HG03565 (cell line): ENCODE measurements around the gene CDRT15.
A peak's percentile ranks its signal among the peaks of the same experiment; 100 is the strongest.
"Not testable (repeated sequence)": the region's sequence is repeated elsewhere in the genome, so short reads cannot be mapped to it uniquely, and the experiment has no call there.

Source experiments
- ATAC-seq: cut with Tn5 transposase; IDR thresholded peaks from one replicate; pipeline ENCODE4 v1.9.1; 2021; ENCODE audit warnings: mild to moderate bottlenecking, moderate library complexity; ENCODE audit not compliant: unreplicated experiment

Gene CDRT15

GRCh38 chr17:14209215-14209614 lies 27.4 kb downstream of the CDRT15 start:
- no peak for ATAC-seq

DNA sequence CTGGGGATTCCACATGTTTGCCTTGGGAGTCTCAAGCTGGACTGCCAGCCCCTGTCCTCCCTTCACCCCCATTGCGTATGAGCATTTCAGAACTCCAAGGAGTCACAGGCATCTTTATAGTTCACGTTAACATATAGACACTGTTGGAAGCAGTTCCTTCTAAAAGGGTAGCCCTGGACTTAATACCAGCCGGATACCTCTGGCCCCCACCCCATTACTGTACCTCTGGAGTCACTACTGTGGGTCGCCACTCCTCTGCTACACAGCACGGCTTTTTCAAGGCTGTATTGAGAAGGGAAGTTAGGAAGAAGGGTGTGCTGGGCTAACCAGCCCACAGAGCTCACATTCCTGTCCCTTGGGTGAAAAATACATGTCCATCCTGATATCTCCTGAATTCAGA lies 28.9 kb downstream of the CDRT15 start:
- no peak for ATAC-seq

DNA sequence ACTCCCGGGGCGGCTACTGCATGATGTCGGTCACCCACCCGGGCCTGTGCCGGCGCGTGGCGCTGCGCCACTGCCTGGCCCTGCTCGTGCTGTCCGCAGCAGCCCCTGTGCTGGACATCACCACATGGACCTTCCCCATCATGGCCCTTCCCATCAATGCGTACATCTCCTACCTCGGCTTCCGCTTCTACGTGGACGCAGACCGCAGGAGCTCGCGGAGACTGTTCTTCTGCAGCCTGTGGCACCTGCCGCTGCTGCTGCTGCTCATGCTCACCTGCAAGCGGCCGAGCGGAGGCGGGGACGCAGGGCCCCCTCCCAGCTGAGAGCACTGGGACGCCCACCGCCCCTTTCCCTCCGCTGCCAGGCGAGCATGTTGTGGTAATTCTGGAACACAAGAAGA lies 29.8 kb downstream of the CDRT15 start:
- no peak for ATAC-seq

DNA sequence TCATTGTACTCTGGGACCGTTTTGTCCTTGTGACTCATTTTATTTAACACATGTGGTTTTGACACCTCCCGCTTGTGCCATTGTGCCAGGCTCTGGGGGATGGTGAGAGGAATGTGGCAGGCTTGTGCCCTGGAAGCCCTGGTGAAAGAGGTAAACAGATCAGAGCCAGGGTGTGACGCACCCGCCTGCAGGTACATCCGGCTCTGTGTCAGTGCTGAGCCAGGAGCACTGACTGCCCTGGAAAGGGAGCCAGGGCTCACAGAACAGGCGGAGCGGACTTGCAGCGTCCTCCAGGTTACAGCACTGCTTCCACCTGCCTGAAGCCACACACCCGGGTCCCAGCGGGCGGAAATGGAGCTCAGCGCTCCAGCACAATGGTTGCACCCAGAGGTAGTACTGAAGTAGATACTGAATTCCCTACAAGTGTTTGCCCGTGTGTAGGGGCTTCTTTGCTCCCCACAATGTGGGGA lies 30.6 kb downstream of the CDRT15 start:
- no peak for ATAC-seq

DNA sequence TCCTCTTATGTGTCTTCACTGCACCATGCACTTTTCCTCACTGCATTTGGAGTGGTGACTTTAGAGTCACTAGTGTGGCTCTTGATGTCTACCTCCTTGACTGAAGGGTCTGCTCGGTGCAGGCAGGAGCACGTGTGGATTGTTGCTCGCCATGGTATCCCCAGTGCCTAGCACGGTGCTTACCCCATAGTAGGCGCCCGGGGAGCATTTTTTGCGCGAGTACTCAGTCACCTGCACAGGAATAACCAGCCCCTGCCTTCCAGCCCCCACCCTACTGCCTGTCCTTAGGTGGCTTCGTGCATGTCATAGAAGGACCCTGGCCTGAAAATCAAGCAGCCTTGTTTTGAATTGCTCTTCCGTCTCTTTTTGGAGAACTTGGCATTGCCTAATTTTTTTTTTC lies 31.3 kb downstream of the CDRT15 start:
- ATAC-seq = no peak

GRCh38 chr17:14204546-14204945 lies 32.1 kb downstream of the CDRT15 start:
- no peak for ATAC-seq

GRCh38 chr17:14204084-14204483 lies 32.6 kb downstream of the CDRT15 start:
- no peak for ATAC-seq

GRCh38 chr17:14203388-14203787 lies 33.3 kb downstream of the CDRT15 start:
- no peak for ATAC-seq

- ATAC-seq = no peak
Observed at GRCh38 chr17:14202388-14203166, 34.1 kb downstream of the CDRT15 start.

GRCh38 chr17:14201988-14202380 lies 34.7 kb downstream of the CDRT15 start:
- ATAC-seq = no peak

DNA sequence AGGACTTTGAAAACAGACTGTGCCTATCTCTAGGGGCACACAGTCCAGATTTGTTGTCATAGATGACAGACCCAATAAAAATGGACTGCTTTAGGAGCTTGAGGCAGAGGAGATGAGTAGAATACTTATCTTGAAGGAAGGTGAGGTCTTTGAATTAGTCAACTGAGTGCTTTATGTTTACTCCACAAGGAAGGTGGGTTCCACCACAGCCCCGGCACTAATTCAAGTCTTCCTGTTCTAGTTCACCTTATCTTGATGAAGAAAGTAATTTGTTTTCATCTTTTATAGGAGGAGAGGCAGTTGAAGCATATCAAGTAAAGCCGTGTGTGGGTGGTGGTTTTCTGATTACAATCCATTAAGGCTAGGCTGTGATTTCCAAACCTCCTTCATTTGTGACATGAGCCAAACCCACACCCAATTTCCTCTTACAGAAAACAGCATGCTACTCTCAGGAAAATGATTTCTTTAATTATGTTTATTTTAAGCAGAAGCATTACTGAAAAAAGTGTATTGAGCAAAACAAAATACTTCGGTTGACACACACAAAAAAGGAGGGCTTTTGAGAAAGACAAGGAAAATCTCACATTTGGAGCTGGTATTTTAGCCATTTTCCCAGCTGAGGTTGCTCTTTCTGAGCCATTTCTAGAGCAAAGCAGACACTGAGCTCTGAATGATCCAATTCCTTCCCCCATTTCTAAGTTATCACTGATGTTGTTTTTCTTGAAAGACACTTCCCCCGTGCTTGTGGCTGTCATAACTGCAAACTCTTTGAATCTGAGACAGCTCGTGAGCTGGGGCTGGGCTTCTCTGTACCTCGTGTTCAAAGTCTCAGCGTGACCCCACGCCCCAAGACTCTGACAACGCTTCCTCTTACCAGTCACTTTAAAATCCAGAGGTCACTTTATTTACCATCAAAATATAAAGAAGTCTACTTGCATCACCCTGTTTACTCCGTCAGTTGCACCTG lies 35.4 kb downstream of the CDRT15 start:
- ATAC-seq = no peak

DNA sequence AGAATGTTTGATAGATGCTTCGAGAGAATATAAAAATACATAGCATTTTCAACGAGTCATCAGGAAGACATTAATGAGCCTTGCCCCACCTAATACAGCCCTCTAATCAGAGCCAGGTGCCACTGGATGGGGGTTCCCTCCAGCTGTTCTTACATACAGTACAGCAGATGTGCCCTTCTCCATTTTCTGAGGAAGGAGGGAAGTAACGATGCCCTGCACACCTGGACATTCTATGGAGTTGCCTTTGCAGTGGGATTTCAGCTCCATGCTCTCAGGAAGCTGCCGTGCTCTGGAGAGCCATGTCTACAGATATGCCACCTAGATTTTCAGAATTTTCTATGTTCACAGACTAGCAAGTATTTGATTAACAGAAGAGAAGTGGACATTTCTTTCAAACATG lies 36.3 kb downstream of the CDRT15 start:
- ATAC-seq = no peak

DNA sequence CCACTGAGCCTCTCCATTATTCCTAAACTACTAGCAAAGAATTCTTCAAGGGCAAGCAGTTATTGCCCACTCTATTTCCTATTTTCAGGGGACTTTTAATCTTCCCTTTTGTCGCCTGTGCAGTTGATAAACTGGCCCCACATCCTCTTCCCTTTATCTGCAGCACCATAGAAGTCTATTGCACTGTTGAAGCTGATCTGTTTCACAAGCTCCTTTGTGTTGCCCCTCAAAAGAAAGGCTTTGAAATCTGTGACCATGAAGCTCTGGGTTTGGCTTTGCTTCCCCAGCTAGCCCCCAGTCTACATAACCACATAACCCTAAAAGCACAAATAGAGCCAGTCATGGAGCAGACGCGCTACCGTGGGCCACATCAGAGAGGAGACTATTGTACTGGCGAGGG lies 37.1 kb downstream of the CDRT15 start:
- no peak for ATAC-seq

DNA sequence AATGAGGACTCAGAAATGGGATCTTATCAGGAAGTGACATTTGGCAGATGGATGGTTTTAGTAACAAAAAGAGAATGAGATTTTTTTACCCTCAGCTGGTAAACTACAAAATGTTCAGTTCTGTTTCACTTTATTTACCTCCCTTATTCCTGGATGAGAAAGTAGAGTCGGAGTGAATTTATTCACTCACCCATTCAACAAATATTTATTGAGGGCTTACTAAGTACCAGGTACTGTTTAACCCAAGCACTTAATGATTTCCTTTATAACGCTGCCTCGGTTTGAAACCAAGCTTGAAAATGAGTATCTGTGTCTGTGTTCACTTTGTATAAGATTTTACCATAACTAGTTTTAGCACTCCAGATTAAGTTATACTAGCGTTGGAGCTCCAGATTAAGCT lies 38.1 kb downstream of the CDRT15 start:
- no peak for ATAC-seq

GRCh38 chr17:14198013-14198412 lies 38.6 kb downstream of the CDRT15 start:
- ATAC-seq = no peak

GRCh38 chr17:14197586-14197985 lies 39.1 kb downstream of the CDRT15 start:
- ATAC-seq = no peak

- no peak for ATAC-seq
Observed at GRCh38 chr17:14197057-14197456, 39.6 kb downstream of the CDRT15 start.

DNA sequence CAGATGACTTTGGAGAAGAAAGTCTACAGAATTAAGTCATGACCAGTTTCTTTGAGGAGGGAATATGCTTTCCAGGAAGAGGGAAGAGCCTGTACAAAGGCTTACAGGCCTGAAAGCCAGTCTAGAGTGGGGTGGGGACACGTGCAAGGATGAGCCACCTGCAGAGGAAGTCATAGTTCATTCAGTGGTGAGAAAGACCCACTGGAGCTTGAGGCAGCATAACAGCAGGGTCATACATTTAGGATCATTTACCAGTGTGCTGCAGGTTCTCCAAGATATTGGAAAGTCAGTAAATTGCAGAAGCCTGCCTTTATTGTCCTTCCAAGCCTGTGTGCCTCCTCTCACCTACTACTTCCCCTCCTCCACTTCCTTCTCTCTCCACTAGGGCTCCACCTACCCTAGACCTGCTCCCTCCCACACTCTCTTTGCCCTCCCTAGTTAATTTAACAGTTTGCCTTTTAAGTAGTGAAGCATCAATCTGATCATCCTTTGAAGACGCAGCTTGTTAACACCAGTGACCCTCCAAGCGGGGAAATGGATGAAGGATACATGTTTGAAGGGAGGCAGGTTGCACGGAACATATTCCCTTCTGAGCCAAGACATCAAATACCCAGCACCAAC lies 40.2 kb downstream of the CDRT15 start:
- ATAC-seq = no peak

- ATAC-seq = peak; percentile 83
Observed at GRCh38 chr17:14192636-14193344, 43.9 kb downstream of the CDRT15 start.

- not testable (repeated sequence) for ATAC-seq
Observed at GRCh38 chr17:14192039-14192438, 44.6 kb downstream of the CDRT15 start.

DNA sequence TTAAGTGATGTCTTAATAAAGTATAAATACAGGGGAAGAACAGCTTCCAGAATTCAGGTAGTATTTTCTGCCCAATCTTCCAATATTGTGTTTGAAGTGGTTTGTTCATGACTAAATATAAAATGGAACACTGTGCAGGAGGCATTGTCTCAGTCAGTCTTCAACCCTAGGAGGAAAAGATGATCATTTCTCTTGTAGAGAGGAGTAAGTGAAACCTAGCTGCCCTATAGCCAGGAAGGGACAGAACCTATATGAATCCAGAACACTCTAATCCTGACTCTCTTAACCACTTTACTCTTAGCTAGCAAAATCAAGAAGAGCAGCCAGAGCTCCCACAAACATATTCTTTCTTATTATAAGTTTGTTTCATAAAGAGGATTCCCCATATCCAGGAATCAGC lies 45.2 kb downstream of the CDRT15 start:
- ATAC-seq = not testable (repeated sequence)
